Activated CD4-positive, alpha-beta T cell treated with anti-CD3 and anti-CD28 coated beads, Interleukin-2, amount 50 U/mL, for 1 hour (primary cell): ENCODE results near the gene PTPRB.

Source experiments
- DNase-seq: peaks from one replicate; pipeline ENCODE4 v3.0.0-alpha.2; 2020

PTPRB gene

DNA sequence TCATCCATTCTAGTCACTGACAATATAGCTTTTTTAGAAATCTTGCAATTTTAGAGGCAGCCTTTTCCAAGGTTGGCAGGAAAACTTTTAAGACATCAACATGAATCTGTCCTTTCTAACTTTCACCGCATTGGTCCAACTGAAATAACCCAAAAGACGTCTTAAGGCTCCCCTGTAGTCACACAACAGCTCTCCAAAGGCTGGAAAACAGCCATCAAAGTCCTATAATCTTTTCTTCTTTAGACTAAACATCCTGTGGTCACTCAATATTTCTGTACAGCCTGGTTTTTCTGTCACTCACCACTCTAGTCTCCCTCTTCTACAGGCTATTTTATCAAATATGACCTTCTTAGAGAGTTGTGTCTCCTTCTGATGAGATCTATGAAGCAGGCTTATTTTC is 4.5 kb upstream of the PTPRB start:
- no peak for DNase-seq

- DNase-seq: no peak
These were observed 3.7 kb upstream of the PTPRB start for GRCh38 chr12:70640901-70641300.

DNA sequence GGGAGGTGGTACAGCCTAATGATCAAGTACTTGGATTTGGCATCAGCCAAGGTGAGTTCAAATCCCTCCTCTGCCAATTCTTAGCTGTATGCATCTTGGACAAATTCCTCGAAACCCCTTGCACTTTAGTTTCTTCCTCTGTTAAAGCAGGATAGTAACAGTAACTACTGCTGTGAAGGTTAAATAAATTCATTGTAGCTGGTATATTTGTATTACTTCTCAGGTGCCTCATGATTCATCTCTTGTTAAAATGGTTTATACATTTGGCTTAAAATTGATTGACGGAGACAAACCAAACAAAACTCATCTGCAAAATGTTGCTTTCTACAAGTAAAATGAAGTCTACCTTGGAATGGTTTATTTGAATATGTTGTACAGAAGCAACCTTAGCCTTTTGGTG is 2.3 kb upstream of the PTPRB start:
- no peak for DNase-seq

- DNase-seq: no peak
These were observed 1.6 kb upstream of the PTPRB start for GRCh38 chr12:70638639-70639360.

DNA sequence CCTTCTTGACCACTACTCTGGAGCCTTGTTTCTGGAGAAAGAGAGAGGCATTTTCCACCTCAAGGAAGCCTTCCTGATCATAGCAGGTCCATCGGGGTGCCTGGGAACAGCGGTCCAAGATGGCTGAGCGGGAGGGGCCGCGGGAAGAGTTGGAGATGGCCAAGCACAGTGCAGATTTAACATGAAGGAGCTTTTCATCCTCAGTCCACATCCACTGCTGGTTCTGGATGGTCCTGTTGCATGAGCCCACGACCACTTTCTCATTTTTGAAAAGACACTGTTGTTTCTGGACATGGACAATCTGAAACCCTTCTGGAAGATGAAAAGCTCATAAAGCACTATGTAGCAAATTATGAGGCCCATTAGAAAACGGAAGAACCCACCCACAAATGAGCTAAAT is 1.5 kb downstream of the PTPRB start:
- DNase-seq: no peak

GRCh38 chr12:70628701-70629480 is 8.3 kb downstream of the PTPRB start:
- DNase-seq: no peak

GRCh38 chr12:70627677-70628076 is 9.6 kb downstream of the PTPRB start:
- no peak for DNase-seq

- DNase-seq: no peak
These were observed 11.0 kb downstream of the PTPRB start for GRCh38 chr12:70626180-70626579.

DNA sequence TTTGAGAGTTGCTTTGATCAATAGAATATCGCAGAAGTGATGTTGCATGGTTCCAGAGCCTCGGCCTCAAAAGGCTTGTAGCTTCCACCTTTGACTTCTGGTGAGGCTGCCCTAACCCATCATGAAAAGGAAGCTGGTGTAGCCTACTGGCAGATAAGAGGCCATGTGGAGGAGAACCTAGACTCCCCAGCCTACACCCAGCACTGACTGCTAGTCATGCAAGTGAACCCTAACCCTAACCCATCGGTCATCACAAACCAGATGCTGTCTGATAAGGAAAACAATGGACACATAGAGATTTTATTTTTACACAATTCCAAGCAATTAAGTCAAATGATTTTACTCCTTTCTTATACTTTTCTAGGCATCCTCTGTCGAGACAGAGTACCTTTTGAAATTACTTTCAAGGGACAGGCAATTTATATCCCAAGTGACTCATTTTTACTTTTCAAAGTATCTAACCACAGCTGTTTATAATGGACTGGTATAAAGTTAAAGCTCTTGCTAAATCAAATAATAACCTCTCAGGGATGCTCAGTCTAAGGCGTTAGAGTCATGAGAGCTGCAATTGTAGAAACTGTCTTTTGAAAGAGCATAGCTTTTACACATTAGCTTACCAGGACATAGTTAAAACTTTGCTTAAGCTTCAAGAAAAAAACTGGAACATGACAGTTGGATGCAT is 17.6 kb downstream of the PTPRB start:
- DNase-seq: no peak

DNA sequence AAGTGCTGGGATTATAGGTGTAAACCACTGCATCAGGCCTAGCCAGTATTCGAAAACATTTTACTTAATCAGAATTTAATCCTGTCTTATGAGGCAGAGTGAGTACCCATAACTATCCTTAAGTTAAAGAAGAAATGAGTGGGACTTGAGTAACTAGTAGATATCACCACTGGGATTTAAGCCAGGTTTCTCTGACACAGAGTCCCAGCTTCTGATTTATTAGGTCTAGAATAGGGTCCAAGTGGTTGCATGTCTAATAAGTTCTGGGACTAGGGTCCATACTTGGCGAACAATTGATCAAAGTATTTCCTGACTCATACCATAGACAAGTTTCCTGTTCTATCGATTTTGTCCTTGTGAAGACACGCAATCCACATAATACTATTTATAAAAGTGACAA is 18.9 kb downstream of the PTPRB start:
- DNase-seq: no peak

GRCh38 chr12:70617450-70617849 is 19.8 kb downstream of the PTPRB start:
- no peak for DNase-seq

DNA sequence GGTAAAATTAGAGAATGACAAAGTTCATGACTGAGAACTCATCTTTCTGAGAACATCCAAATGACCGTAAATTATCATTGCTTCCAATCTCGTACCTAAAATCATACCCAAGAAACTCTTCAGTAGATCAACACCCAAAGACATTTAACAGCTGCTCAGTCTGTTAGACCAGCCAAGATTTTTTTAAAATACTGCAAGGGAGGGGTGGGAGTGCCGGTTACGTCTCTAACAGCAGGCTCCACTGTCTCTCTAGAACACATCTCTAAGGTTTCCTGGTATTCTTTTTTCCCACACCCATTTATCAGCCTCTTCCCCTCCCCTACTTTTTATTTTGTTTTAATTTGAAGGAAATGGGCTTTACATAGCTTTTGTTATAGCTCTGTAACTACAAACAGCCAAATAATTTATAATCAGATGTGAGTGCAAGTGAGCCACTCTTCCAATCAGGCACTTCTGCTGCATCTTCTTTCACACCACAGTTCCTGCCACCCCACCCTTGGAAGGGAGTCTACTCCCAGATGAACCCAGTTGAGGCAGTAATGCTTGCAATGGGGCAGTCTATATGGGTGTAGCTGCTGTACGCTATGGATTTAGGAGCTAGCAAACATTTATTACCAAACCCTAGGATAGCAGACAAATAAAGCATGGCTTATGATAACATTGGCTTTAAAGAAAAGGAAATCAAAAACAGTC is 21.9 kb downstream of the PTPRB start:
- DNase-seq: no peak

DNA sequence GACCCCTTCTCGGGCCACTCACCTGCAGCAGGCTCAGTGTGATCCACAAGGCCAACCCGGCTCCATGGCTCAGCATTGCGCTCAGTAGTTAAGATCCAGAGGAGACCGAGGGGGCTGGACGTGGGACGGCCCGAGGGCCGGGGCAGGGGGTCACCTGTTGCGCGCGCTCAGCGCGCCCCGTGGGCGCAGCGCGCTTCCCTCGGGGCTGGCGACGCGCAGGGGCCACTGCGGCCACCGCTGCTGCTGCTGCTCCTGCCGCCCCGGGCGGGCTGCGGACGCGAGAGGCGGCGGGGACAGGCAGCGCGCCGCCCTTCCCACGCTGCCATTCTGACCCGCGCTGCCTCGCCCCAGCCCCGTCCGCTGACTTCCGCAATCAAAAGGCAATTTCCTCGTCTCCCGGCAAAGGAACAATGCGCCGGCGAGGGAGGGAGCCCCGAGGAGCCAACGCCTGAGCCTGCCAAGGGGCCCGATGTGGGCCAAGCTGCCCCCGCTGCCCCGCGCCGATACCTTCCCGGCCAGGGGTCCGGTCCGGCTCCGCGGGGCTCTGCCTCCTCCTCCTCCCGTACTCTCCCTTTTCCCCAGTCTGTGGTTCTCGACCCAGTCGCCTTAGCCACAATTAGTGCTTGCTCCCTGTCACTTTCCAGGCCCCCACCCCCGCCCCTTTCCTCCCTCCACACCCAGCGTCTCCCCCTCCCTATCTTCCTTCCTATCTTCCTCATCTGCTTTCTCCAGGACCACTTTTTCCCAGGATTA is 27.3 kb downstream of the PTPRB start:
- no peak for DNase-seq

- no peak for DNase-seq
These were observed 28.0 kb downstream of the PTPRB start for GRCh38 chr12:70609203-70609602.

DNA sequence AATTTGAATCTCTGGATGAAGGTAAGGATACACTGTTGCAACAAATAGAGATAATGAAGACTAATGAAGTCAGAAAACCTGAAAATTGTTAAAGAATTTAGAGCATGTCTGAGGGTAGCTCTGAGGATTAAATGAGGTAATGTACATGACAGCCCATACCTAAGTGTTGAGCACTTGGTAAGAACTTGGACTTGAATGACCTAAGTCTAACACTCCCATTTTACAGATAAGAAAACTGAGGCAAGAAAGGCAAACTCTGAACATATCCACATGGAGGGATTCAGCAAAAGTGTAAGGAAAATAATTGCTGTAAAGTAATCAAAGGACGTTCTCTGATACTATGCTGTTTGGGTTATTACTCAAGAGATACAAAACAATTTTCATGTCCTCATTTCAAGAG is 29.0 kb downstream of the PTPRB start:
- no peak for DNase-seq

- DNase-seq: no peak
These were observed 30.1 kb downstream of the PTPRB start for GRCh38 chr12:70607107-70607506.

DNA sequence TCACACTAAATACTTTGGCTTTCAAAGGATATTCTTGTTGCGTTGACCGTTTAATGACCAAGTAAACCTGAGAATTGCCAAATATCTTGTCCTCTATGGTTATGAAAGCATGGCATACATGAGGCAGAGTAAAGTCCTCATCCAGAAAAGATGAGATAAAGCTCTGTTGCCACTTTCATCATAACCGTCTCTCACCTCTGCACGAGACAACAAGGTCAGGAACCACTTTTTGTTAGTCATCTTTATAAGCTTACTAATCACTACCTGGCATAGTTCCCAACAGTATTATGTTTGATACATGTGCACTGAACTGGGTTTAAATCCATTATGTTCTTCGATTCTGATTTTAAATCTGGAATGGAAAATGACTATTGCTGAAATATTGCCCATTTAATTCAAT is 31.3 kb downstream of the PTPRB start:
- no peak for DNase-seq

- no peak for DNase-seq
These were observed 32.6 kb downstream of the PTPRB start for GRCh38 chr12:70604662-70605061.

GRCh38 chr12:70603044-70603443 is 34.2 kb downstream of the PTPRB start:
- no peak for DNase-seq

- no peak for DNase-seq
These were observed 38.6 kb downstream of the PTPRB start for GRCh38 chr12:70598467-70599193.

- no peak for DNase-seq
These were observed 44.6 kb downstream of the PTPRB start for GRCh38 chr12:70592664-70593063.
